ENCODE data around the gene SPANXC.

DNA sequence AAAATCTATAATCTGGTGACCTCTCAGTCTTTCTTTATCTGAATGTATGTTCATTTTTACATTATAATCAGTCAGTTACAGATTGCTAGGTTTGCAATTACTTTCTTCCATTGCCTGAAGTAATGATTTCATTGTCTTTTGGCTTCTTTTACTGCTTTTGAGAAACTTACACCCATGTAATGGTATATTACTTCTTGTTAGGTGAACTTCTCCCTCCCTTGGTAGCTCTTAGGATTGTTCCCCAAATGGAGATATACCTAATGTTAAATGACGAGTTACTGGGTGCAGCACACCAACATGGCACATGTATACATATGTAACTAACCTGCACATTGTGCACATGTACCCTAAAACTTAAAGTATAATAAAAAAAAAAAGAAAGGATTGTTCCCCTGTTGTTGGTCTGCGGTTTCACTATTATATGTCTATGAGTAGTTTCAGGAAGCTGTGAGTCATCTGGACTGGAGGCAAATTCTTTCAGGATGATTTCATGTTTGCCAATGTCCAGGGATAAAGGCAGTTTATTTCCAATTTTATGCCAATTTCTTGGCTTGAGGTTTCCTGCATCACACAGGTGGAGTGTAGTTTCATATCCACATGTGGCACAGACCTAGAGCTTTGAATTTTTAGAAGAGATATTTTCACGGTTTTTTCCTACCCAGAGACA lies 21.8 kb downstream of the SPANXC start:
- TF ChIP-seq, protein P1, sequence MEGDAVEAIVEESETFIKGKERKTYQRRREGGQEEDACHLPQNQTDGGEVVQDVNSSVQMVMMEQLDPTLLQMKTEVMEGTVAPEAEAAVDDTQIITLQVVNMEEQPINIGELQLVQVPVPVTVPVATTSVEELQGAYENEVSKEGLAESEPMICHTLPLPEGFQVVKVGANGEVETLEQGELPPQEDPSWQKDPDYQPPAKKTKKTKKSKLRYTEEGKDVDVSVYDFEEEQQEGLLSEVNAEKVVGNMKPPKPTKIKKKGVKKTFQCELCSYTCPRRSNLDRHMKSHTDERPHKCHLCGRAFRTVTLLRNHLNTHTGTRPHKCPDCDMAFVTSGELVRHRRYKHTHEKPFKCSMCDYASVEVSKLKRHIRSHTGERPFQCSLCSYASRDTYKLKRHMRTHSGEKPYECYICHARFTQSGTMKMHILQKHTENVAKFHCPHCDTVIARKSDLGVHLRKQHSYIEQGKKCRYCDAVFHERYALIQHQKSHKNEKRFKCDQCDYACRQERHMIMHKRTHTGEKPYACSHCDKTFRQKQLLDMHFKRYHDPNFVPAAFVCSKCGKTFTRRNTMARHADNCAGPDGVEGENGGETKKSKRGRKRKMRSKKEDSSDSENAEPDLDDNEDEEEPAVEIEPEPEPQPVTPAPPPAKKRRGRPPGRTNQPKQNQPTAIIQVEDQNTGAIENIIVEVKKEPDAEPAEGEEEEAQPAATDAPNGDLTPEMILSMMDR (conservative IDR thresholded peaks at IDR 0.05 in 1 of 2, IDR thresholded peaks at IDR 0.05 in 1 of 2; ENCODE audit: low read depth in 1 of 2, low read length in 2 of 2) = no peak
- TF ChIP-seq EZH2 (IDR thresholded peaks at IDR 0.05; ENCODE audit: low read length, missing control alignments) = no peak

Measured in fibroblast of lung (primary cell).